H1 (cell line): ENCODE results near the gene KIF5C. TPM values are rescaled to one million over a fixed set of nuclear protein-coding genes. Genes with fewer than 3 reads are reported as not detected.

Experiments
- CTCF ChIA-PET: fragments of 300-600 bp; sonication (Branson Sonifier 250); formaldehyde crosslinking; loops from one replicate; lab custom pipeline; 2021; ENCODE audit not compliant: partially characterized antibody; lab: Charles Lee
- POLR2A ChIA-PET: fragments of 300-600 bp; sonication (Branson Sonifier 250); formaldehyde crosslinking; loops from one replicate; lab custom pipeline; 2021; ENCODE audit warnings: inconsistent platforms; ENCODE audit not compliant: partially characterized antibody; lab: Charles Lee
- DNase-seq, 2 experiments: peaks; one replicate each; pipeline versions ENCODE4 v3.0.0 to v3.0.0-alpha.2; 2010 to 2022; ENCODE audit warnings: low spot score in 2 of 2, low read depth in 1 of 2, mixed read lengths in 1 of 2
- FAIRE-seq: peaks from 2 replicates; lab custom pipeline; 2011; peaks lifted over from hg19 to GRCh38; lab: Jason Lieb, UNC
- H2AFZ ChIP-seq: 2 replicates; pipeline ENCODE4 v1.8.1; 2012; ENCODE audit warnings: low read length, inconsistent platforms
- H2AK5ac ChIP-seq: 2 replicates; pipeline ENCODE4 v1.6.1; 2013; ENCODE audit warnings: low read depth, low read length
- H2BK120ac ChIP-seq: replicated peaks from 2 replicates; pipeline ENCODE3; 2013; ENCODE audit warnings: low read depth, low read length, inconsistent platforms
- H2BK12ac ChIP-seq: 2 replicates; pipeline ENCODE4 v1.6.1; 2013; ENCODE audit warnings: low read depth, low read length
- H2BK15ac ChIP-seq: 2 replicates; pipeline ENCODE4 v1.6.1; 2013; ENCODE audit warnings: low read length
- H2BK20ac ChIP-seq: 2 replicates; pipeline ENCODE4 v1.6.1; 2013; ENCODE audit warnings: low read length
- H2BK5ac ChIP-seq: 2 replicates; pipeline ENCODE4 v1.6.1; 2013; ENCODE audit warnings: low read depth, low read length
- H3K14ac ChIP-seq: 2 replicates; pipeline ENCODE4 v1.6.1; 2013; ENCODE audit warnings: inconsistent platforms; ENCODE audit not compliant: insufficient read length
- H3K18ac ChIP-seq: 2 replicates; pipeline ENCODE4 v1.6.1; 2013; ENCODE audit warnings: low read length; ENCODE audit errors: extremely low read depth
- H3K23ac ChIP-seq: 2 replicates; pipeline ENCODE4 v1.6.1; 2013; ENCODE audit warnings: inconsistent platforms; ENCODE audit not compliant: insufficient read length
- H3K23me2 ChIP-seq: 2 replicates; pipeline ENCODE4 v1.6.1; 2013; ENCODE audit warnings: low read depth, low read length
- H3K27ac ChIP-seq: 2 replicates; pipeline ENCODE4 v1.6.1; 2011; ENCODE audit warnings: low read depth, low read length, inconsistent platforms
- H3K27me3 ChIP-seq, 4 experiments: replicated peaks in 1 of 4; 1 replicate in 1 of 4; 2 replicates in 3 of 4; pipeline versions ENCODE4 v1.6.1 to v1.8.1; 2011 to 2013; ENCODE audit warnings: low read length in 3 of 4, mild to moderate bottlenecking in 3 of 4, inconsistent platforms in 2 of 4, mixed read lengths in 2 of 4, moderate library complexity in 1 of 4; ENCODE audit not compliant: control insufficient read depth in 3 of 4, insufficient read depth in 3 of 4; ENCODE audit errors: extremely low read depth in 1 of 4
- H3K36me3 ChIP-seq, 4 experiments: 2 replicates each; pipeline versions ENCODE4 v1.6.1 to v1.8.1; 2011 to 2013; ENCODE audit warnings: mild to moderate bottlenecking in 4 of 4, low read length in 3 of 4, moderate library complexity in 2 of 4, control low read depth in 1 of 4, inconsistent platforms in 1 of 4; ENCODE audit not compliant: insufficient read depth in 4 of 4, control insufficient read depth in 2 of 4
- H3K4ac ChIP-seq: replicated peaks from 2 replicates; pipeline ENCODE3; 2013; ENCODE audit warnings: low read length, low read depth, mixed read lengths, inconsistent platforms; ENCODE audit not compliant: insufficient read length
- H3K4me1 ChIP-seq, 4 experiments: replicated peaks in 1 of 4; 1 replicate in 1 of 4; 2 replicates in 3 of 4; pipeline versions ENCODE4 v1.6.1 to v1.8.1; 2011 to 2013; ENCODE audit warnings: low read length in 3 of 4, inconsistent platforms in 2 of 4, mixed read lengths in 1 of 4; ENCODE audit not compliant: insufficient read depth in 4 of 4, control insufficient read depth in 3 of 4
- H3K4me2 ChIP-seq, 2 experiments: 2 replicates each; pipeline versions ENCODE4 v1.6.1 to v1.8.1; 2011 to 2013; ENCODE audit warnings: low read depth in 2 of 2, low read length in 2 of 2, control low read depth in 1 of 2, inconsistent platforms in 1 of 2, mild to moderate bottlenecking in 1 of 2; ENCODE audit not compliant: insufficient read depth in 1 of 2
- H3K4me3 ChIP-seq, 4 experiments: fragments of 200-600, 300-600 bp in 1 of 4; sonication (generic), shearing (Covaris generic), sonication (Bioruptor Twin) in 1 of 4; 2 replicates each; pipeline versions ENCODE4 v1.5.1 to v1.8.1; 2011 to 2016; ENCODE audit warnings: low read length in 4 of 4, low read depth in 3 of 4, control low read depth in 2 of 4, inconsistent platforms in 2 of 4, mild to moderate bottlenecking in 2 of 4, mixed read lengths in 1 of 4, moderate library complexity in 1 of 4; ENCODE audit not compliant: insufficient read depth in 2 of 4; ENCODE audit errors: extremely low read depth in 1 of 4
- H3K56ac ChIP-seq: replicated peaks from 2 replicates; pipeline ENCODE3; 2013; ENCODE audit warnings: low read depth, mild to moderate bottlenecking, mixed read lengths, low read length, inconsistent platforms; ENCODE audit not compliant: insufficient read length
- H3K79me1 ChIP-seq: 2 replicates; pipeline ENCODE4 v1.6.1; 2013; ENCODE audit warnings: low read depth, low read length, control low read depth
- H3K79me2 ChIP-seq, 2 experiments: 2 replicates each; pipeline versions ENCODE4 v1.6.1 to v1.8.1; 2012 to 2013; ENCODE audit warnings: low read length in 2 of 2, mild to moderate bottlenecking in 2 of 2, inconsistent platforms in 1 of 2; ENCODE audit not compliant: insufficient read depth in 2 of 2, control insufficient read depth in 1 of 2
- H3K9ac ChIP-seq, 4 experiments: replicated peaks in 1 of 4; 1 replicate in 1 of 4; 2 replicates in 3 of 4; pipeline versions ENCODE4 v1.6.1 to v1.8.1; 2011 to 2013; ENCODE audit warnings: low read depth in 3 of 4, low read length in 3 of 4, control low read depth in 2 of 4, mild to moderate bottlenecking in 2 of 4, moderate library complexity in 2 of 4, inconsistent platforms in 1 of 4; ENCODE audit errors: extremely low read depth in 1 of 4
- H3K9me3 ChIP-seq, 2 experiments: 2 replicates each; pipeline versions ENCODE4 v1.6.1 to v1.8.1; 2012 to 2013; ENCODE audit warnings: mild to moderate bottlenecking in 2 of 2, moderate library complexity in 2 of 2, control low read depth in 1 of 2, inconsistent platforms in 1 of 2, low read depth in 1 of 2, low read length in 1 of 2, mixed read lengths in 1 of 2; ENCODE audit not compliant: insufficient read depth in 2 of 2
- H4K20me1 ChIP-seq, 2 experiments: replicated peaks in 1 of 2; 2 replicates each; pipeline versions ENCODE3 to v1.8.1; 2011 to 2013; ENCODE audit warnings: inconsistent platforms in 2 of 2, low read length in 2 of 2, mild to moderate bottlenecking in 1 of 2; ENCODE audit not compliant: insufficient read depth in 2 of 2, control insufficient read depth in 1 of 2
- H4K5ac ChIP-seq: 2 replicates; pipeline ENCODE4 v1.6.1; 2013; ENCODE audit warnings: low read length, low read depth, mixed read lengths, inconsistent platforms; ENCODE audit not compliant: insufficient read length
- H4K8ac ChIP-seq: 2 replicates; pipeline ENCODE4 v1.8.0; 2013; ENCODE audit warnings: mild to moderate bottlenecking, moderate library complexity, low read length, inconsistent platforms; ENCODE audit not compliant: insufficient read depth; ENCODE audit errors: extremely low read depth
- H4K91ac ChIP-seq: replicated peaks from 2 replicates; pipeline ENCODE3; 2013; ENCODE audit warnings: low read length, mixed read lengths, inconsistent platforms; ENCODE audit not compliant: insufficient read length
- BRCA1 ChIP-seq: IDR thresholded peaks from 2 replicates; pipeline ENCODE4 v1.6.1; 2012; ENCODE audit warnings: low read depth, low read length, improper control_type of control experiment
- CBX8 ChIP-seq: fragments of 300-800, 300-1000 bp; sonication (generic); IDR thresholded peaks from 2 replicates; pipeline ENCODE4 v1.7.1; 2016; ENCODE audit warnings: low read depth, low read length, borderline replicate concordance
- HDAC2 ChIP-seq, 2 experiments: fragments of 300-600 bp in 1 of 2; sonication (generic) in 1 of 2; IDR thresholded peaks; 2 replicates each; pipeline ENCODE4 v1.6.1; 2011 to 2012; ENCODE audit warnings: low read depth in 2 of 2, low read length in 2 of 2, mild to moderate bottlenecking in 2 of 2, moderate library complexity in 2 of 2, borderline replicate concordance in 1 of 2, inconsistent platforms in 1 of 2
- JUN ChIP-seq: IDR thresholded peaks from 2 replicates; pipeline ENCODE4 v1.6.1; 2011; ENCODE audit warnings: low read depth, mild to moderate bottlenecking, improper control_type of control experiment, low read length
- KDM4A ChIP-seq: IDR thresholded peaks from one replicate; pipeline ENCODE4 v1.7.1; 2012; ENCODE audit warnings: low read depth, mild to moderate bottlenecking, moderate library complexity, low read length, inconsistent platforms; ENCODE audit not compliant: severe bottlenecking
- NANOG ChIP-seq: IDR thresholded peaks from 2 replicates; pipeline ENCODE4 v1.6.1; 2011; ENCODE audit warnings: low read length, low read depth, mild to moderate bottlenecking, inconsistent platforms; ENCODE audit not compliant: insufficient read depth, poor library complexity, severe bottlenecking
- POLR2AphosphoS5 ChIP-seq: IDR thresholded peaks from 2 replicates; pipeline ENCODE4 v1.6.1; 2011; ENCODE audit warnings: low read depth, low read length
- SIN3A ChIP-seq, 2 experiments: IDR thresholded peaks in 1 of 2; conservative IDR thresholded peaks in 1 of 2; 2 replicates each; pipeline ENCODE4 v1.6.1; 2011 to 2012; ENCODE audit warnings: low read length in 2 of 2, improper control_type of control experiment in 1 of 2, low read depth in 1 of 2, mild to moderate bottlenecking in 1 of 2
- SIX5 ChIP-seq: IDR thresholded peaks from 2 replicates; pipeline ENCODE4 v1.6.1; 2011; ENCODE audit warnings: mild to moderate bottlenecking, low read depth, low read length
- TAF7 ChIP-seq: optimal IDR thresholded peaks from 2 replicates; pipeline ENCODE3; 2011; ENCODE audit warnings: low read depth, mild to moderate bottlenecking, inconsistent platforms, low read length, moderate library complexity, borderline replicate concordance
- TBP ChIP-seq: IDR thresholded peaks from 2 replicates; pipeline ENCODE4 v1.6.1; 2011; ENCODE audit warnings: low read depth, low read length, improper control_type of control experiment
- WGBS, 2 experiments: shearing (Covaris generic) in 1 of 2; methylation state at CpG; one replicate each; pipeline versions ENCODE4 v1.1.6 to v1.1.7; 2013 to 2015; ENCODE audit warnings: low lambda C conversion rate in 2 of 2, mixed read lengths in 2 of 2, inconsistent platforms in 1 of 2, low coverage in 1 of 2, missing lambda C conversion rate in 1 of 2; ENCODE audit not compliant: insufficient replicate concordance in 2 of 2, insufficient coverage in 1 of 2, insufficient read length in 1 of 2; ENCODE audit errors: extremely low coverage in 1 of 2, missing lambda C conversion rate in 1 of 2; 5-methylcytosine and 5-hydroxymethylcytosine counted together
- polyA plus RNA-seq, 7 experiments: library from polyadenylated mRNA; depleted of rRNA in 3 of 7; stranded (reverse) in 5 of 7; unstranded in 2 of 7; fragments of >200 nt in 5 of 7; fragments of 200-250 nt in 2 of 7; gene quantifications; 1 replicate in 5 of 7; 2 replicates in 1 of 7; 4 replicates in 1 of 7; pipeline versions ENCODE4 v1.2.1 to v1.2.3, GENCODE V29; 2011 to 2013; ENCODE audit warnings: missing spikeins in 2 of 7, mixed read lengths in 2 of 7
- total RNA-seq: library from RNA; stranded (reverse); fragmentation: NEBNext Ultra II Directional; extraction: Animal tissue kit (Norgen Biotek cat#: 25700); gene quantifications from 2 replicates; pipeline ENCODE4 v1.2.1, GENCODE V29; 2021
- TF ChIP-seq, protein P1 (sequence below): IDR thresholded peaks from 2 replicates; pipeline ENCODE4 v1.6.1; 2012; ENCODE audit warnings: inconsistent platforms

The KIF5C gene
- total and polyA plus RNA-seq, 2 of the 8 experiments (the other 6 are each of a cell fraction or from before 2014, with no cell fraction given) = 16.3 to 66.4 TPM

DNA sequence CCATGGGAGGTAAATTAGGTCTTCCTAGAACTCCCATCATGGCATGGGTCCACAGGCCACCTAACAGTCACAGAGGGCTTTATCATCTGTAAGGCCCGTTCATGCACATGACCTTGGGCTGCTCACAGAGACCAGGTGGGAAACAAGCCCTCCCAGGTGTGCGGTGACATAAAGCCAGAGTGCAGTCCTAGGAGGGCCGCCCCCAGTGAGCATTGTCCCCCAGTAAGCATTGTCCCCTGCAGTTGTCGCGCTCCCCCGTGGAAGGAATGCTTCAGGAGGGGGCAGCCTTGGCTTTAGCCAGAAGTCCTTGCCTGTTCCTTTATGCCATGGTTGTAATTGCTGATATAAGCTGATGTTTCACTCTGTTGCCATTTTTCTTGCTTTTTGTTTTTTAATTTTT is 121.8 kb downstream of the KIF5C start:
- Histone ChIP-seq H2BK20ac (no peak overlapping the region), H3K4me3 (no peak overlapping the region), H2BK5ac (no peak overlapping the region), H3K27ac (no peak overlapping the region), H2AK5ac (no peak overlapping the region), H3K79me1 (no peaks in the 10 kb centered on the region), H2AFZ (no peak overlapping the region), H3K56ac (no peak overlapping the region), H3K27me3 (no peaks in the 10 kb centered on the region), H3K9me3 (no peaks in the 10 kb centered on the region), H3K79me2 (no peaks in the 10 kb centered on the region), H3K23ac (no peak overlapping the region), H4K20me1 (no peaks in the 10 kb centered on the region), H3K4ac (no peak overlapping the region), H2BK12ac (no peak overlapping the region), H4K5ac (no peak overlapping the region), H3K4me2 (no peak overlapping the region), H3K14ac (no peak overlapping the region), H3K9ac (no peak overlapping the region), H4K8ac (no peak overlapping the region), H3K4me1 (peaks cover 6 to 26% (median 22%) of the 10 kb centered on the region in 4 experiments; a peak in 6 of 7 replicates), H3K18ac (no peak overlapping the region), H4K91ac (no peak overlapping the region), H2BK15ac (no peak overlapping the region), H3K23me2 (no peaks in the 10 kb centered on the region; the same call in 1 of the 2 replicates), H3K36me3 (peaks cover 5 to 26% (median 14%) of the 10 kb centered on the region in 4 experiments; a peak in 7 of 8 replicates), H2BK120ac (no peak overlapping the region)
- CTCF ChIA-PET = no interaction called here
- DNase-seq (no peak), FAIRE-seq (no peak)
- POLR2A ChIA-PET = interaction anchor here (0.5 kb wide), 1 partner anchor 352 kb away, joined by 3 read pairs; no protein-coding TSS in a partner anchor
- WGBS, 2 experiments = 95% methylated on average over 6 of the region's 6 CpGs; no CpG with 5 or more reads in 1 of the 2 experiments
- TF ChIP-seq CBX8 = no peak
- TF ChIP-seq POLR2AphosphoS5 = no peak
- TF ChIP-seq KDM4A = no peak
- TF ChIP-seq NANOG = no peak
- no peak for TF ChIP-seq TAF7
- TF ChIP-seq, protein P1, sequence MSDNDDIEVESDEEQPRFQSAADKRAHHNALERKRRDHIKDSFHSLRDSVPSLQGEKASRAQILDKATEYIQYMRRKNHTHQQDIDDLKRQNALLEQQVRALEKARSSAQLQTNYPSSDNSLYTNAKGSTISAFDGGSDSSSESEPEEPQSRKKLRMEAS = no peak
- TF ChIP-seq HDAC2 (IDR thresholded peaks at IDR 0.05; ENCODE audit: borderline replicate concordance in 1 of 2, low read depth in 2 of 2, low read length in 2 of 2) = no peak
- no peak for TF ChIP-seq SIX5
- no peak for TF ChIP-seq BRCA1
- TF ChIP-seq SIN3A (conservative IDR thresholded peaks at IDR 0.05 in 1 of 2, IDR thresholded peaks at IDR 0.05 in 1 of 2; ENCODE audit: low read depth in 1 of 2, low read length in 2 of 2) = no peak
- no peak for TF ChIP-seq JUN
- TF ChIP-seq TBP = no peak
